ENCODE results near the gene OR8B3. TPM values are rescaled to one million over a fixed set of nuclear protein-coding genes. Genes with fewer than 3 reads are reported as not detected.
"Not testable (repeated sequence)": the region's sequence is repeated elsewhere in the genome, so short reads cannot be mapped to it uniquely, and the experiment has no call there.

Gene OR8B3
- total and polyA plus RNA-seq, 4 donors: not detected

DNA sequence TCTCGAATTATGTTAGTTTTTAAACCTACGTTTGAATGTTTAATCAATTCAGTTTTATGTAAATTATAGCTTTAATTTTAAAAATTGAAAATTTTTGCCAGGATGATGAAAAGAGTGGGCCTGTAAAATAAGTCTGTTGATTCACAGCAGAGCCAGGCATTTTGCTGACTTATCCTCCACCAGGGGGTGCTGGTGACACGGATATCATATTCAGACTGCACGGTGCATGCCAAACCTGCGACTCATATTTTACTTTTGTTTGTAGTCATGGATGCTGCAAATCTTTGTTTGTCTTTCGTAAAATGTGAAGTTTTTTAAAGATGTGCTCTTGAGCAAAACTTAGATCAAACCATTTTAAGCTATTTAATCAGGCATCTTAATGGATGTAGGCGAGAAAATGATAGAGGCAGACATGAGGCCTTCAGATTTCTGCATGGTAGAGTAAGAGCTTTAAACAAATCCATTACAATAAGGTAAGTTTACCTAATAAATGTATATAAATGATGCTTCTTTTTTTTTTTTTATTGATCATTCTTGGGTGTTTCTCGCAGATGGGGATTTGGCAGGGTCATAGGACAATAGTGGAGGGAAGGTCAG is 3.6 kb upstream of the OR8B3 start:
- Histone ChIP-seq H3K27ac (ENCODE audit: low read depth in 1 of 2, low read length in 1 of 2) (no peak overlapping the region), H3K9me3 (ENCODE audit: control insufficient read depth in 4 of 4, insufficient read depth in 3 of 4, low read length in 3 of 4) (no peaks in the 10 kb centered on the region), H3K36me3 (ENCODE audit: control insufficient read depth in 4 of 4, insufficient read depth in 4 of 4, low read length in 4 of 4) (no peaks in the 10 kb centered on the region), H3K4me3 (no peak overlapping the region), H3K4me1 (ENCODE audit: control insufficient read depth in 5 of 5, insufficient read depth in 5 of 5, low read length in 5 of 5) (no peaks in the 10 kb centered on the region), H3K9ac (ENCODE audit: insufficient read depth in 1 of 2, low read length in 2 of 2) (no peak overlapping the region), H3K27me3 (ENCODE audit: control insufficient read depth in 3 of 3, insufficient read depth in 3 of 3, low read length in 2 of 3) (peaks cover 0 to 2% (median 0%) of the 10 kb centered on the region in 3 donors)
- ATAC-seq (ENCODE audit: insufficient read depth, low FRiP score) (no peak), DNase-seq (peak; percentile 53 to 73 (median 65))
- TF ChIP-seq, protein P1, sequence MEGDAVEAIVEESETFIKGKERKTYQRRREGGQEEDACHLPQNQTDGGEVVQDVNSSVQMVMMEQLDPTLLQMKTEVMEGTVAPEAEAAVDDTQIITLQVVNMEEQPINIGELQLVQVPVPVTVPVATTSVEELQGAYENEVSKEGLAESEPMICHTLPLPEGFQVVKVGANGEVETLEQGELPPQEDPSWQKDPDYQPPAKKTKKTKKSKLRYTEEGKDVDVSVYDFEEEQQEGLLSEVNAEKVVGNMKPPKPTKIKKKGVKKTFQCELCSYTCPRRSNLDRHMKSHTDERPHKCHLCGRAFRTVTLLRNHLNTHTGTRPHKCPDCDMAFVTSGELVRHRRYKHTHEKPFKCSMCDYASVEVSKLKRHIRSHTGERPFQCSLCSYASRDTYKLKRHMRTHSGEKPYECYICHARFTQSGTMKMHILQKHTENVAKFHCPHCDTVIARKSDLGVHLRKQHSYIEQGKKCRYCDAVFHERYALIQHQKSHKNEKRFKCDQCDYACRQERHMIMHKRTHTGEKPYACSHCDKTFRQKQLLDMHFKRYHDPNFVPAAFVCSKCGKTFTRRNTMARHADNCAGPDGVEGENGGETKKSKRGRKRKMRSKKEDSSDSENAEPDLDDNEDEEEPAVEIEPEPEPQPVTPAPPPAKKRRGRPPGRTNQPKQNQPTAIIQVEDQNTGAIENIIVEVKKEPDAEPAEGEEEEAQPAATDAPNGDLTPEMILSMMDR (IDR thresholded peaks at IDR 0.05; ENCODE audit: control extremely low read depth, extremely low read depth): peak; percentile 6
- WGBS, 2 donors: 43 to 47% methylated on average over 8 of the region's 8 CpGs

DNA sequence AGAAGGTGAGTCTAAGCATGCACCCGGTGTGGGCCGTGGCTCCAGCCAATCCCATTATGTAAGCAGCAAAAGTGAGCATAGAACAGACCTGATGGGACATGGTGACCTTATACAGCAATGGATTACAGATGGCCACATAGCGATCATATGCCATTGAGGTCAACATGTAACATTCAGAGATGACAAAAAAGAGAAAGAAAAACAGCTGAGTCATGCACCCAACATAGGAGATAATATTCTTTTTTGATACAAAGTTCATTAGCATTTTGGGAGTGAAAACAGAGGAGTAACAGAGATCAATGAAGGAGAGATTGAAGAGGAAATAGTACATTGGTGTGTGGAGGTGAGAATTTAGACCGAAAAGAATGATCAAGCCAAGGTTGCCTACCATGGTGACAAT is 2.0 kb downstream of the OR8B3 start:
- not testable (repeated sequence) for H3K4me1 ChIP-seq (ENCODE audit: control insufficient read depth in 5 of 5, insufficient read depth in 5 of 5, low read length in 5 of 5); H3K9me3 ChIP-seq (ENCODE audit: control insufficient read depth in 4 of 4, insufficient read depth in 3 of 4, low read length in 3 of 4); H3K27me3 ChIP-seq (ENCODE audit: control insufficient read depth in 3 of 3, insufficient read depth in 3 of 3, low read length in 2 of 3); H3K9ac ChIP-seq (ENCODE audit: insufficient read depth in 1 of 2, low read length in 2 of 2); ATAC-seq (ENCODE audit: insufficient read depth, low FRiP score); H3K36me3 ChIP-seq (ENCODE audit: control insufficient read depth in 4 of 4, insufficient read depth in 4 of 4, low read length in 4 of 4); H3K27ac ChIP-seq (ENCODE audit: low read depth in 1 of 2, low read length in 1 of 2); DNase-seq; H3K4me3 ChIP-seq
- WGBS, 2 donors: 89 to 93% methylated on average over 2 of the region's 4 CpGs

DNA sequence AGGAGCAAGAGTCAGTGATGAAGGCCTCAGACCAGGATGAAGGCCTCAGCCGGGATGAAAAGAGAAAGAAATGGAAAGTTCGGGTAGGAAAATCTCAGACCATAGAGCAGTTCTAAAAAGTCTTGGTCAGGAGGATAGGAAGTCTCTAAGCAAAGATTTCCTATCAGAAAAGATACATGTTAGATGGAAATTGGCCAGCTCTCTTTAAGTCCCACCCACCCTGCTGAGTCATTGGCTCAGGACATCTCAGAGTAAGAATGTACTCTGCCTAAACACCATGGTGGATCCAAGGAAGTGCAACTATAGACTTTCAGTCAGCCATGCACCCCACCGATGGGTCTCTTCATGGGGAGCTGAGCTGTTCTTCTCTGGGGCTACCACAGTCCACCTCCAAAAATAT is 4.4 kb downstream of the OR8B3 start:
- TF ChIP-seq, protein P1 (IDR thresholded peaks at IDR 0.05; ENCODE audit: control extremely low read depth, extremely low read depth): no peak
- Histone ChIP-seq H3K27ac (ENCODE audit: low read depth in 1 of 2, low read length in 1 of 2) (no peak overlapping the region), H3K36me3 (ENCODE audit: control insufficient read depth in 4 of 4, insufficient read depth in 4 of 4, low read length in 4 of 4) (no peaks in the 10 kb centered on the region), H3K9me3 (ENCODE audit: control insufficient read depth in 4 of 4, insufficient read depth in 3 of 4, low read length in 3 of 4) (no peaks in the 10 kb centered on the region), H3K4me3 (no peak overlapping the region), H3K4me1 (ENCODE audit: control insufficient read depth in 5 of 5, insufficient read depth in 5 of 5, low read length in 5 of 5) (no peaks in the 10 kb centered on the region), H3K27me3 (ENCODE audit: control insufficient read depth in 3 of 3, insufficient read depth in 3 of 3, low read length in 2 of 3) (no peaks in the 10 kb centered on the region), H3K9ac (ENCODE audit: insufficient read depth in 1 of 2, low read length in 2 of 2) (no peak overlapping the region)
- ATAC-seq (ENCODE audit: insufficient read depth, low FRiP score): no peak
- no peak for DNase-seq
- WGBS, 2 donors: 60 to 84% methylated on average over 3 of the region's 3 CpGs

DNA sequence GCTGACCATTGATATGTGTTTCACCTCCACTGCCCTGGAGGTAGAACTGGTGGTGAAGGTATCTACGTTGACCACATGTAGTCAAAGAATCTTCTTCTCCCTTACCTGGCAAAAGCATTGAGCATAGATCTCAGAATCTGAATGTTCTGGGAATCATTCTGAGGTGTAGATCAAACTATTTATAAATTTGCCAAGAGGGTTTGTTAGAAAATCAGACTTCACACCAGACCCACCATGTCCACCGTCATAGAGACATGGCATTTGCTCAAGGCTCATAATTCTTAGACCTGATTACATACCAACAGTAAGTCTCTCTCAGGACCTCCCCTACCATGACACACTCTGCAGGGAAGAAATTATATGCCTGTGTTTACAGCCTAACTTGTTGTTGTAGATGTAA is 14.4 kb downstream of the OR8B3 start, which contains the start of gene OR8B2:
OR8B2 (minus strand) TSS at position 101 of the 400 bp plus-strand sequence. CDS start 1,156 bp downstream, outside the sequence.
- H3K4me1 ChIP-seq (ENCODE audit: control insufficient read depth in 5 of 5, insufficient read depth in 5 of 5, low read length in 5 of 5): no peaks in the 10 kb centered on the region
- DNase-seq: no peak
- H3K9me3 ChIP-seq (ENCODE audit: control insufficient read depth in 4 of 4, insufficient read depth in 3 of 4, low read length in 3 of 4): no peaks in the 10 kb centered on the region
- no peak for ATAC-seq (ENCODE audit: insufficient read depth, low FRiP score)
- H3K9ac ChIP-seq (ENCODE audit: insufficient read depth in 1 of 2, low read length in 2 of 2): no peak within 1 kb of the TSS
- no peaks in the 10 kb centered on the region for H3K36me3 ChIP-seq (ENCODE audit: control insufficient read depth in 4 of 4, insufficient read depth in 4 of 4, low read length in 4 of 4)
- no peak within 1 kb of the TSS for H3K4me3 ChIP-seq
- no peak within 1 kb of the TSS for H3K27ac ChIP-seq (ENCODE audit: low read depth in 1 of 2, low read length in 1 of 2)
- H3K27me3 ChIP-seq (ENCODE audit: control insufficient read depth in 3 of 3, insufficient read depth in 3 of 3, low read length in 2 of 3): no peaks in the 10 kb centered on the region
- TF ChIP-seq, protein P1 (IDR thresholded peaks at IDR 0.05; ENCODE audit: control extremely low read depth, extremely low read depth): no peak
- WGBS, 2 donors: 89 to 90% methylated on average over 2 of the region's 2 CpGs

DNA sequence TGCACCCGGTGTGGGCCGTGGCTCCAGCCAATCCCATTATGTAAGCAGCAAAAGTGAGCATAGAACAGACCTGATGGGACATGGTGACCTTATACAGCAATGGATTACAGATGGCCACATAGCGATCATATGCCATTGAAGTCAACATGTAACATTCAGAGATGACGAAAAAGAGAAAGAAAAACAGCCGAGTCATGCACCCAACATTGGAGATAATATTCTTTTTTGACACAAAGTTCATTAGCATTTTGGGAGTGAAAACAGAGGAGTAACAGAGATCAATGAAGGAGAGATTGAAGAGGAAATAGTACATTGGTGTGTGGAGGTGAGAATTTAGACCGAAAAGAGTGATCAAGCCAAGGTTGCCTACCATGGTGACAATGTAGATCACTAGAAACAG is 16.0 kb downstream of the OR8B3 start:
- H3K36me3 ChIP-seq (ENCODE audit: control insufficient read depth in 4 of 4, insufficient read depth in 4 of 4, low read length in 4 of 4); H3K9ac ChIP-seq (ENCODE audit: insufficient read depth in 1 of 2, low read length in 2 of 2); H3K4me1 ChIP-seq (ENCODE audit: control insufficient read depth in 5 of 5, insufficient read depth in 5 of 5, low read length in 5 of 5); H3K4me3 ChIP-seq; H3K27me3 ChIP-seq (ENCODE audit: control insufficient read depth in 3 of 3, insufficient read depth in 3 of 3, low read length in 2 of 3); H3K9me3 ChIP-seq (ENCODE audit: control insufficient read depth in 4 of 4, insufficient read depth in 3 of 4, low read length in 3 of 4); DNase-seq; ATAC-seq (ENCODE audit: insufficient read depth, low FRiP score); H3K27ac ChIP-seq (ENCODE audit: low read depth in 1 of 2, low read length in 1 of 2): not testable (repeated sequence)
- WGBS, 2 donors: 87 to 89% methylated on average over 4 of the region's 6 CpGs

All from lung (tissue), 12 donors.